Vagina (tissue), 2 donors: ENCODE results near the gene A4GALT. TPM values are rescaled to one million over a fixed set of nuclear protein-coding genes. Genes with fewer than 3 reads are reported as not detected.
A peak's percentile ranks its signal among the peaks of the same experiment; 100 is the strongest.
"Not testable (repeated sequence)": the region's sequence is repeated elsewhere in the genome, so short reads cannot be mapped to it uniquely, and the experiment has no call there.

Experiments
- DNase-seq, 2 donors: peaks; one replicate each; pipeline ENCODE4 v3.0.0-alpha.2; 2017; ENCODE audit errors: extremely low spot score in 2 of 2
- H3K27ac ChIP-seq: fragments of 200-600 bp; sonication (generic); one replicate; pipeline ENCODE4 v1.5.1; 2019
- H3K27me3 ChIP-seq: fragments of 200-600 bp; sonication (generic); one replicate; pipeline ENCODE4 v1.5.1; 2019
- H3K36me3 ChIP-seq, 2 donors: fragments of 200-600 bp; sonication (generic); one replicate each; pipeline ENCODE4 v1.5.1; 2017 to 2019
- H3K4me1 ChIP-seq: fragments of 200-600 bp; sonication (generic); one replicate; pipeline ENCODE4 v1.5.1; 2019
- H3K4me3 ChIP-seq, 2 donors: fragments of 200-600 bp; sonication (generic); 1 replicate in 1 of 2; 2 replicates in 1 of 2; pipeline ENCODE4 v1.5.1; 2016 to 2019
- H3K9me3 ChIP-seq: fragments of 200-600 bp; sonication (generic); one replicate; pipeline ENCODE4 v1.5.1; 2019
- POLR2A ChIP-seq, 2 donors: fragments of 450-650 bp; IDR thresholded peaks; one replicate each; pipeline ENCODE4 v1.6.1; 2017; ENCODE audit warnings: antibody characterized with exemption in 2 of 2, mild to moderate bottlenecking in 2 of 2, moderate library complexity in 2 of 2
- POLR2AphosphoS5 ChIP-seq, 2 donors: sonication (generic); formaldehyde crosslinking; IDR thresholded peaks; one replicate each; pipeline ENCODE4 v1.9.0; 2017; ENCODE audit warnings: antibody characterized with exemption in 2 of 2, mild to moderate bottlenecking in 2 of 2, low read depth in 1 of 2; ENCODE audit not compliant: insufficient read depth in 1 of 2
- intact Hi-C: fragments of 100-400 bp; cut with DNase I; formaldehyde crosslinking; loops from one replicate; pipeline ENCODE4 v1.15.1; 2023
- total RNA-seq: library from RNA; depleted of rRNA; stranded (reverse); fragments of >200 nt; gene quantifications from one replicate; pipeline ENCODE4 v1.2.3, GENCODE V29; 2016
- TF ChIP-seq, protein P1 (sequence below), 3 experiments: fragments of 450-650 bp in 2 of 3; fragments of 200-600 bp in 1 of 3; sonication (generic) in 1 of 3; IDR thresholded peaks; one replicate each; pipeline ENCODE4 v1.5.1; 2017 to 2019; ENCODE audit warnings: antibody characterized with exemption in 3 of 3, mild to moderate bottlenecking in 2 of 3, moderate library complexity in 2 of 3

The A4GALT gene
- total RNA-seq, 1 donor from 2014 or later, result 35.6 TPM

DNA sequence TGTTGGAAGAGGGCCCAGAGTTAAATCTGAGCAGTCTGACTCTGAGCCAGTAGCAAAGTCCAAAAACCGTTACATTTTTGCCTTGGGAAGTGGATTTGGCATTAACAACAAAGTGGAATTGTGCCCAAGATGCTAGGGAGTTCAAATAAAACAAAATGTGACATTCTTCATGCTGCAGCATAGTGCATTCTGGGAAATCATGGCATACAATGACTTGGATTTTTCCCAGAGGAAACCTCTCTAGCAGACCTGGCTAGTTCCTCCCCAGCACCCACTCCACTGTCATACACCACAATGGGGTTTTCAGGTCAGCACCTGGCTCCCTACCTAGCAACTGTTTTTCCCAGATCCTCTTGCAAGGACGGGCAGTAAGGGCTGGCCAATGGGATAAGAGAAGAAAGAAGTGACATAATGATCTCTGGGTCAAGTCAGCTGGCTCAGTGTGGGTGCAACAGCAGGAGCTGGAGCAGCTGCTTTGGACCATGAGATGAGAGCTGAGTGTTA lies 46.7 kb downstream of the A4GALT start:
- Histone ChIP-seq H3K4me3 (no peak overlapping the region), H3K36me3 (no peaks in the 10 kb centered on the region), H3K9me3 (no peaks in the 10 kb centered on the region), H3K4me1 (peaks cover 53% of the 10 kb centered on the region), H3K27me3 (no peaks in the 10 kb centered on the region), H3K27ac (peak overlapping the region; percentile 85)
- TF ChIP-seq POLR2A (IDR thresholded peaks at IDR 0.05) (no peak), POLR2AphosphoS5 (IDR thresholded peaks at IDR 0.05; ENCODE audit: insufficient read depth in 1 of 2, low read depth in 1 of 2) (peak in 1 of 2 donors; percentile 67)
- DNase-seq, result no peak
- intact Hi-C loops, result no loop called here

DNA sequence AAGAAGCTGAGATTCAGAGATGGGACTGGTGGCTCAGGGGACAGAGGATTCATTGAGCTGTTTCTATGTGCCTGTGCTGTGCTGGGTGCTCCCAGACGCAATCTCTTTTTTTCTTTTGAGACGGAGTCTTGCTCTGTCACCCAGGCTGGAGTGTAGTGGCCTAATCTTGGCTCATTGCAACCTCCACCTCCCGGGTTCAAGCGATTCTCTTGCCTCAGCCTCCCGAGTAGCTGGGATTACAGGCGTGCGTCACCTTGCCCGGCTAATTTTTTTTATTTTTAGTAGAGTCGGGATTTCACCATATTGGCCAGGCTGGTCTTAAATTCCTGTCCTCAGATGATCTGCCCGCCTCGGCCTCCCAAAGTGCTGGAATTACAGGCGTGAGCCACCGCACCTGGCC lies 47.6 kb downstream of the A4GALT start:
- DNase-seq, H3K36me3 ChIP-seq, H3K4me3 ChIP-seq, H3K9me3 ChIP-seq, intact Hi-C loops, H3K27ac ChIP-seq, H3K27me3 ChIP-seq: not testable (repeated sequence)
- H3K4me1 ChIP-seq, result peaks cover 53% of the 10 kb centered on the region

DNA sequence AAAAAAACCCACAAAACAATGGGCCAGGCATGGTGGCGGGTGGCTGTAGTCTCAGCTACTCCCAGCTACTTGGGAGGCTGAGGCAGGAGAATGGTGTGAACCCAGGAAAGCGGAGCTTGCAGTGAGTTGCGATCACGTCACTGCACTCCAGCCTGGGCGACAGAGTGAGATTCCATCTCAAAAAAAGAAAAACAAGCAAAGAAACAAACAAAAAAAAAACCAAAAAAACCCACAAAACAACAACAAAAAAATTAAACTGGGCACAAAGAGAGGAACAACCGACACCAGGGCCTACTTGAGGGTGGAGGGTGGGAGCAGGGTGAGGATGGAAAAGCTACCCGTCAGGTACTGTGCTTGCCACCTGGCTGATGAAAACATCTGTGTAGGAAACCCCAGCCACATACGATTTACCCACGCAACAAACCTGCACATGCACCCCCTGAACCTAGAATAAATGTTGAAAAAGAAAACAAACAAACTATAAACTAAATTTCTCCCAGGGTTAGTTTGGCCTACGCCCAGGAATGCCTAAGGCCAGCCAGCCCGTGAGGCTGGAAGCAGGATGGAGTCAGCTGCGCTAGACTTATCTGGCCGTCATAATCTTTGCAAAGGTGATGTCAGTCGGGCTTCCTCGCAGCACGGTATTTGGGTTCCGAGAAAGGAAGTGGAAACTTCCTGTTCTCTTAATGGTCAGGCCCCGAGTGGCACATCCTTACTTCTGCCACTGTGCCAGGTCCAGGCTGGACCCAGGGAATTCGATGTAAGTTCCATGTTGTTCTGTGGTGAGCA lies 49.6 kb downstream of the A4GALT start:
- H3K36me3 ChIP-seq, result no peaks in the 10 kb centered on the region
- H3K27ac ChIP-seq, result peak overlapping the region; percentile 23
- H3K4me1 ChIP-seq, result peaks cover 35% of the 10 kb centered on the region
- intact Hi-C loops, result no loop called here
- TF ChIP-seq POLR2AphosphoS5 (IDR thresholded peaks at IDR 0.05; ENCODE audit: insufficient read depth in 1 of 2, low read depth in 1 of 2), result peak; percentile 11 to 39
- no peak for TF ChIP-seq POLR2A (IDR thresholded peaks at IDR 0.05)
- TF ChIP-seq, protein P1, sequence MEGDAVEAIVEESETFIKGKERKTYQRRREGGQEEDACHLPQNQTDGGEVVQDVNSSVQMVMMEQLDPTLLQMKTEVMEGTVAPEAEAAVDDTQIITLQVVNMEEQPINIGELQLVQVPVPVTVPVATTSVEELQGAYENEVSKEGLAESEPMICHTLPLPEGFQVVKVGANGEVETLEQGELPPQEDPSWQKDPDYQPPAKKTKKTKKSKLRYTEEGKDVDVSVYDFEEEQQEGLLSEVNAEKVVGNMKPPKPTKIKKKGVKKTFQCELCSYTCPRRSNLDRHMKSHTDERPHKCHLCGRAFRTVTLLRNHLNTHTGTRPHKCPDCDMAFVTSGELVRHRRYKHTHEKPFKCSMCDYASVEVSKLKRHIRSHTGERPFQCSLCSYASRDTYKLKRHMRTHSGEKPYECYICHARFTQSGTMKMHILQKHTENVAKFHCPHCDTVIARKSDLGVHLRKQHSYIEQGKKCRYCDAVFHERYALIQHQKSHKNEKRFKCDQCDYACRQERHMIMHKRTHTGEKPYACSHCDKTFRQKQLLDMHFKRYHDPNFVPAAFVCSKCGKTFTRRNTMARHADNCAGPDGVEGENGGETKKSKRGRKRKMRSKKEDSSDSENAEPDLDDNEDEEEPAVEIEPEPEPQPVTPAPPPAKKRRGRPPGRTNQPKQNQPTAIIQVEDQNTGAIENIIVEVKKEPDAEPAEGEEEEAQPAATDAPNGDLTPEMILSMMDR (IDR thresholded peaks at IDR 0.05), result no peak
- no peaks in the 10 kb centered on the region for H3K27me3 ChIP-seq
- DNase-seq, result no peak
- no peak overlapping the region for H3K4me3 ChIP-seq
- no peaks in the 10 kb centered on the region for H3K9me3 ChIP-seq

DNA sequence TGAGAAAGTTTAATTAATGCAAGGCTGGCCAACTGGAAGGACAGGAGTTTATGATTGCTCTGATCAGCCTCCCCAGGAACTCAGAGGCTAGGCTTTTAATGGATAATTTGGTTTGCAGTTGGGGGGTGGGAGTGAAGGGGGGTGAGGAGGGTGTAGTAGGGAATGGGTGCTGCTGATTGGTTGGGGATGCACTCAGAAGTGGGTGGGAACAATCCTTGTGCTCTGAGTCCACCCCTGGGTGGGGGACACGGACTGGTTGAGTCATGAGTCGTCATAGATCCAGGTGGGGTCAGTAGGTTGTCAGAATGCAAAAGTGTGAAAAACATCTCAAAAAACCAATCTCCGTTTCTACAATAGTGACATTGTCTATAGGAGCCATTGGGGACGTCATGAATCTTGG lies 50.6 kb downstream of the A4GALT start:
- no peak overlapping the region for H3K27ac ChIP-seq
- DNase-seq, result no peak
- intact Hi-C loops, result no loop called here
- no peaks in the 10 kb centered on the region for H3K9me3 ChIP-seq
- H3K4me1 ChIP-seq, result peaks cover 24% of the 10 kb centered on the region
- no peaks in the 10 kb centered on the region for H3K36me3 ChIP-seq
- no peaks in the 10 kb centered on the region for H3K27me3 ChIP-seq
- H3K4me3 ChIP-seq, result no peak overlapping the region
- no peak for TF ChIP-seq POLR2AphosphoS5 (IDR thresholded peaks at IDR 0.05; ENCODE audit: insufficient read depth in 1 of 2, low read depth in 1 of 2)
- TF ChIP-seq, protein P1 (IDR thresholded peaks at IDR 0.05), result no peak
- no peak for TF ChIP-seq POLR2A (IDR thresholded peaks at IDR 0.05)

DNA sequence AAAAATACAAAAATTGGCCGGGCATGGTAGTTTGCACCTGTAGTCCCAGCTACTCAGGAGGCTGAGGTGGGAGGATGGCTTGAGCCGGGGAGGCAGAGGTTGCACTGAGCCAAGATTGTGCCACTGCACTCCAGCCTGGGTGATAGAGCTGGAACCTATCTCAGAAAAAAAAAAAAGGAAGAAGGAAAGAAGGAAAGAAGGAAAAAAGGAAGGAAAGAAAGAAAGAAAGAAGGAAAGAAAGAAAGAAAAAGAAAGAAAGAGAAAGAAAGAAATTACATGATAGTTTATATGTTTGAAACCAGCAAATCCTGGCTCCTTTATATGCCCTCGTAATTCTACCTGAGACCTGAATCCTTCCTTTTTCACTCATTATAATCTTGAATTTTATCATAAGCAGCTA lies 54.3 kb downstream of the A4GALT start:
- H3K9me3 ChIP-seq, H3K27ac ChIP-seq, DNase-seq, H3K4me3 ChIP-seq, H3K36me3 ChIP-seq, H3K27me3 ChIP-seq: not testable (repeated sequence)
- intact Hi-C loops, result loop anchor here (10.0 kb wide), 1 partner anchor 58 kb away; the partner anchor contains the start of gene A4GALT
- H3K4me1 ChIP-seq, result peaks cover 21% of the 10 kb centered on the region

DNA sequence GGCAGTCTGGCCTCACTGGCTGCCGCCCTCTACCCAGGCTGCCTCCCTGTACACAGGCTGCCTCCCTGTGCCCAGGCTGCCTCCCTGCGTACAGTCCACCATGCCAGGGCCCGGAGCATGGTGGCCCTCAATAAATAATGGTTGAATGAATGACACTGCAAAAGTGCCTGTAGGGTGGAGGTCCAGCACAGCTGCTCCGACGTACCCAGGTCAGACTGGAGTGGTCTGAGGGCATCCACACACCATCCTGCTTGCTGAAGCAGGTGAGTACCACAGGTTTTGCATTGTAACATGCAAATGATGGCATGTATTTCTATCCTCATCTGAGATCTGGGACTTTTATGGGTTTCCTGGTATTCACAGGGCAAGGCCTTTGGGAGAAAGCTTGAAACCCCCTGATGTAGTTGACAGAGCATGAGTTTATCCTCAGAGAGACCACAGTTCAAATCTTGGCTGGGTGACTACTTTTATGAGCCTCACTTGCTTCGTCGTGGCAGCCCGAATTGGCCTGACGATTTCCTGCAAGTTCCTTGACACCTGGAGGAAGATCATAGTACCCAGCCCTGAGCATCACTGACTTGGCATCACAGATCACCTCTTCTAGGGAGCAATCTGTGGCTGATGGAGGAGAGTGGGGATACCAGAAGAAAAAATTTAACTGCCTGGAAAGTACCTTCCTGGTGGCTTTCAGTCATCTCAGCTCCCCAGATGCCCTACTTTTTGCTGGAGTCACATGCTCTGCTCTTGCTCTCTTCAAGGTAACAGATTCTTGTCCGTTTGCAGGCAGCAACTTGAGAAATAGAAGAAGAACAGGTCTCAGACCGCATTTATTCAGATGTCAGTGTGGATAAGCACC lies 55.5 kb downstream of the A4GALT start:
- TF ChIP-seq POLR2AphosphoS5 (IDR thresholded peaks at IDR 0.05; ENCODE audit: insufficient read depth in 1 of 2, low read depth in 1 of 2) (no peak), POLR2A (IDR thresholded peaks at IDR 0.05) (no peak)
- TF ChIP-seq, protein P1 (IDR thresholded peaks at IDR 0.05), result no peak
- Histone ChIP-seq H3K27ac (no peak overlapping the region), H3K36me3 (no peaks in the 10 kb centered on the region), H3K27me3 (no peaks in the 10 kb centered on the region), H3K4me3 (no peak overlapping the region), H3K4me1 (peaks cover 17% of the 10 kb centered on the region), H3K9me3 (no peaks in the 10 kb centered on the region)
- DNase-seq, result no peak
- intact Hi-C loops, result loop anchor here (10.0 kb wide), 1 partner anchor 60 kb away; the partner anchor contains the start of gene A4GALT
